Glutamatergic neuron (in vitro differentiated cells): ENCODE data around the gene HOXD9. TPM values are rescaled to one million over a fixed set of nuclear protein-coding genes. Genes with fewer than 3 reads are reported as not detected.

ENCODE experiments used
- DNase-seq: peaks from one replicate; pipeline ENCODE4 v3.0.0; 2022
- H3K27ac Mint-ChIP-seq: one replicate; pipeline ENCODE4 v1.8.0; 2020; ENCODE audit warnings: mild to moderate bottlenecking, mixed read lengths, inconsistent platforms; ENCODE audit not compliant: unreplicated experiment
- H3K27me3 Mint-ChIP-seq: one replicate; pipeline ENCODE4 v1.8.0; 2020; ENCODE audit warnings: mild to moderate bottlenecking, moderate library complexity, mixed read lengths, inconsistent platforms; ENCODE audit not compliant: unreplicated experiment
- H3K36me3 Mint-ChIP-seq: one replicate; pipeline ENCODE4 v1.8.0; 2020; ENCODE audit warnings: mild to moderate bottlenecking, mixed read lengths, inconsistent platforms; ENCODE audit not compliant: unreplicated experiment
- H3K4me1 Mint-ChIP-seq: one replicate; pipeline ENCODE4 v1.8.0; 2020; ENCODE audit warnings: mild to moderate bottlenecking, low read depth, mixed read lengths, inconsistent platforms; ENCODE audit not compliant: unreplicated experiment
- H3K4me3 Mint-ChIP-seq: one replicate; pipeline ENCODE4 v1.8.0; 2020; ENCODE audit warnings: mild to moderate bottlenecking, mixed read lengths, inconsistent platforms; ENCODE audit not compliant: unreplicated experiment
- H3K9me3 Mint-ChIP-seq: one replicate; pipeline ENCODE4 v1.8.0; 2020; ENCODE audit warnings: mild to moderate bottlenecking, moderate library complexity, mixed read lengths, inconsistent platforms; ENCODE audit not compliant: unreplicated experiment
- CTCF ChIP-seq: fragments of 200-600 bp; sonication (generic); IDR thresholded peaks from one replicate; pipeline ENCODE4 v1.5.0; 2021; ENCODE audit not compliant: partially characterized antibody, unreplicated experiment
- total RNA-seq: library from RNA; stranded (reverse); fragmentation: NEBNext Ultra II Directional; extraction: Animal tissue kit (Norgen Biotek cat#: 25700); gene quantifications from one replicate; pipeline ENCODE4 v1.2.1, GENCODE V29; 2021; ENCODE audit not compliant: unreplicated experiment

Gene HOXD9
- total RNA-seq, 1 donor from 2014 or later: 0.44 TPM

DNA sequence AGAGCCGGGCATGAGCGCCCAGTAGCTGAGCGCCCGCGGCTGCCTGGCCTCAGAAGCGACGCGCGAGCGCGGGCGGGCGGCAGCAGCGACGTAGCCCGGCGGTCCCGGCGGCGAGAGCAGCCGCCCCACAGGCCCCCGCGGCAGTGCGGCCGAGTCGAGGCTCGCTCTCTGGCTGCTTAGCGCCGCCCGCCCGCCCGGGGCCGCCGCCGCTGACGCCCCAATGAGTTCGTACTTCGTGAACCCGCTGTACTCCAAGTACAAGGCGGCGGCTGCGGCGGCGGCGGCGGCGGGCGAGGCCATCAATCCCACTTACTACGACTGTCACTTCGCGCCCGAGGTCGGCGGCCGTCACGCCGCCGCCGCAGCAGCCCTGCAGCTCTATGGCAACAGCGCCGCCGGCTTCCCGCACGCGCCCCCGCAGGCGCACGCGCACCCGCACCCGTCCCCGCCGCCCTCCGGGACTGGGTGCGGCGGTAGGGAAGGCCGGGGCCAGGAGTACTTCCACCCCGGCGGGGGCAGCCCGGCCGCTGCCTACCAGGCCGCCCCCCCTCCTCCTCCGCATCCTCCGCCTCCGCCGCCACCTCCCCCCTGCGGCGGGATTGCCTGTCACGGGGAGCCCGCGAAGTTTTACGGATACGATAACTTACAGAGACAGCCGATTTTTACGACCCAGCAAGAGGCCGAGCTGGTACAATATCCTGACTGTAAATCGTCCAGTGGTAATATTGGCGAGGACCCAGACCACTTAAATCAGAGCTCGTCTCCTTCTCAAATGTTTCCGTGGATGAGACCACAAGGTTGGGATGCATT is 7.8 kb downstream of the HOXD9 start:
- no peak overlapping the region for H3K27ac Mint-ChIP-seq
- TF ChIP-seq CTCF: no peak
- H3K27me3 Mint-ChIP-seq: peaks cover 57% of the 10 kb centered on the region
- peaks cover 27% of the 10 kb centered on the region for H3K9me3 Mint-ChIP-seq
- DNase-seq: peak; percentile 71
- H3K4me1 Mint-ChIP-seq: peaks cover 7% of the 10 kb centered on the region
- peak overlapping the region; percentile 82 for H3K4me3 Mint-ChIP-seq
- H3K36me3 Mint-ChIP-seq: no peaks in the 10 kb centered on the region

DNA sequence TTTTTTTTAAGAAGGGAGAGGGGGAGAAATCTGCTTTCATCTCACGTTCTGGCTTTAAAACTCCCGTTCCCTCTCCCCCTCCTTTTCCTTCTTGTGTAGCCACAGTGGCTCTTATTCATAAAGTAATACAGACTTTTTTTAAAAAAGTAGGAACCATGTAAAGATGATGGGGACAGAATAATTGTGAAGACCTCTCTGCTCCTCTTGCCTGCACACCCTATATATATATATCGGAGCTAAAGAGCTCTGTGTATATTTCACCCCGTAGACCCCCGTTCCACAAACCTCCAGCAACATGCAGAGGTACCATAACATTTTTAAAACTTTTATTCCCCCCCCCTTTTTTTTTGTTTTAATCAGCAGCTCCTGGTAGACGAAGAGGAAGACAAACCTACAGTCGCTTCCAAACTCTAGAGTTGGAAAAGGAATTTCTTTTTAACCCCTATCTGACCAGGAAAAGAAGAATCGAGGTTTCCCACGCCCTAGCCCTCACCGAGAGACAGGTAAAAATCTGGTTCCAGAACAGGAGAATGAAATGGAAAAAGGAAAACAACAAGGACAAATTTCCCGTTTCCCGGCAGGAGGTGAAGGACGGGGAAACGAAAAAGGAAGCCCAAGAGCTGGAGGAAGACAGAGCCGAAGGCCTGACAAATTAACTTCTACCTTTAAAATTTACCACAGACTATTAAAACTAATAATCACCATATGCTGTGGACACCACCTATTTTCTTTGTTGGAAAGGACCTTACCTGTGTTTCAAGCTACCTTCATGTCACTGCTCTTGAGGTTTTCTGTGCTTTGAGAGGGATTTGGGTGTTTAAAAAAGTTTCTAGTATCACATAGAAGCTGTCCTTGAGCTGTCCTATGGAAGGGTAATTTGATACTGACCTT is 8.7 kb downstream of the HOXD9 start:
- H3K9me3 Mint-ChIP-seq: peaks cover 25% of the 10 kb centered on the region
- TF ChIP-seq CTCF: no peak
- H3K27ac Mint-ChIP-seq: no peak overlapping the region

GRCh38 chr2:176131848-176132158 is 9.3 kb downstream of the HOXD9 start:
- H3K36me3 Mint-ChIP-seq: no peaks in the 10 kb centered on the region
- H3K27me3 Mint-ChIP-seq: peaks cover 56% of the 10 kb centered on the region
- H3K27ac Mint-ChIP-seq: no peak overlapping the region
- DNase-seq: no peak
- H3K4me1 Mint-ChIP-seq: peaks cover 7% of the 10 kb centered on the region
- no peak for TF ChIP-seq CTCF
- peaks cover 27% of the 10 kb centered on the region for H3K9me3 Mint-ChIP-seq
- H3K4me3 Mint-ChIP-seq: peak overlapping the region; percentile 38

More for the DNA sequence above, 8.7 kb downstream of the HOXD9 start:
- Mint-ChIP-seq H3K4me1 (peaks cover 7% of the 10 kb centered on the region), H3K4me3 (peak overlapping the region; percentile 82), H3K36me3 (no peaks in the 10 kb centered on the region), H3K27me3 (peaks cover 57% of the 10 kb centered on the region)
- no peak for DNase-seq

DNA sequence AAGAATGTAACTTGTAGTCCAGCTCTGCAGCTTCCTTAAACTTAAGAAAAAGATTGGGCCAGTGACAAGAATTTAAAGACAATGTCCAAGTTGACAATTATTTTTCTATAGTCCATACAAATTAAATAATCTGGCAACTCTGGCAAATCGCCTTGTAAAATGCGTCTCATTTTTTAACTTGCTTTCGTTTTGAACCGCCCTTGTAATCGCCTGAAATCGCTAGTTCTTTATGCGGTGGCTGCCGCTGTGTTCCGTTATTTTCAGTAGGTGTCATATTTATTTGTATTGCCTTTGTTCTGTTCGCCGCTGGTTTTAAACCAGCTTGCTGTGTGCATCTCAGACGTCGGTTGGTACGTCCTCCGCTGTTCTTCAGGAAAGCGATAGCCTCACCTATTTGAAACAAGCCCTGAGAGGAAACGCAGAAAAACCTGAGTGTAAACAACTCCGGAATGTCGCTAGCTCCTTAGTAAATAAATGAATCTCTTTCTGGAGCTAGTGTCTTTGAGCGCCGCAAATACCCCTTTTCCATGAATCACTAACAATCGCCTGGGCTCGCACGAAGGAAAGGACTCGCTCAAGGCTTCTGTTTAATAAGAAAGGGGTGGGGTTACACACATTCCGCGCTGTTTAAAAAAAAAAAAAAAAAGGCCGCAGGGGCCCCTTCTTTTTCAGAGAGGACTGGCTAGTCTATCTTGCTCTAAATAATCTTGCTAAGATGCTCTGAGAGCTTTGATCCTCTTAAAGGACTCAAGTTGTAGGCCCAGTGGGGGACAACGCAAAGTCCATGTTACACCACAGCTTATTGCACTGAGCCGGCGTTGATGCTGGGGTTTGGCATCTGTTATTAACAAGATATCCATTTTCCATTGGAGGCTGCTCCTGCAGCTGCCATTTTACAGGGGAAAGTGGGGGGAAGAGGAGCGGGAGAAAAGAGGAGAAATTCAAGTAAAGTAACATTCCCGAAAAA is 10.0 kb downstream of the HOXD9 start:
- Mint-ChIP-seq H3K4me1 (peaks cover 7% of the 10 kb centered on the region), H3K9me3 (peaks cover 30% of the 10 kb centered on the region), H3K4me3 (no peak overlapping the region), H3K36me3 (no peaks in the 10 kb centered on the region), H3K27ac (no peak overlapping the region), H3K27me3 (peaks cover 63% of the 10 kb centered on the region)
- TF ChIP-seq CTCF: no peak
- no peak for DNase-seq
